A673 (cell line): ENCODE measurements around the gene RAB28.

Source experiments
- EZH2 ChIP-seq: fragments of 200-600 bp; sonication (generic); IDR thresholded peaks from 2 replicates; pipeline ENCODE4 v1.6.1; 2017; ENCODE audit warnings: borderline replicate concordance, low read depth, mild to moderate bottlenecking, mixed read lengths, antibody characterized with exemption, low read length; ENCODE audit not compliant: poor library complexity, severe bottlenecking
- TF ChIP-seq, protein P1 (sequence below): fragments of 300-800, 200-600 bp; sonication (generic); conservative IDR thresholded peaks from 2 replicates; pipeline ENCODE4 v1.5.1; 2017; ENCODE audit warnings: low read depth, mild to moderate bottlenecking, antibody characterized with exemption, low read length, moderate library complexity, mixed read lengths

GRCh38 chr4:13509442-13509841, 25.3 kb upstream of the RAB28 start:
- TF ChIP-seq, protein P1, sequence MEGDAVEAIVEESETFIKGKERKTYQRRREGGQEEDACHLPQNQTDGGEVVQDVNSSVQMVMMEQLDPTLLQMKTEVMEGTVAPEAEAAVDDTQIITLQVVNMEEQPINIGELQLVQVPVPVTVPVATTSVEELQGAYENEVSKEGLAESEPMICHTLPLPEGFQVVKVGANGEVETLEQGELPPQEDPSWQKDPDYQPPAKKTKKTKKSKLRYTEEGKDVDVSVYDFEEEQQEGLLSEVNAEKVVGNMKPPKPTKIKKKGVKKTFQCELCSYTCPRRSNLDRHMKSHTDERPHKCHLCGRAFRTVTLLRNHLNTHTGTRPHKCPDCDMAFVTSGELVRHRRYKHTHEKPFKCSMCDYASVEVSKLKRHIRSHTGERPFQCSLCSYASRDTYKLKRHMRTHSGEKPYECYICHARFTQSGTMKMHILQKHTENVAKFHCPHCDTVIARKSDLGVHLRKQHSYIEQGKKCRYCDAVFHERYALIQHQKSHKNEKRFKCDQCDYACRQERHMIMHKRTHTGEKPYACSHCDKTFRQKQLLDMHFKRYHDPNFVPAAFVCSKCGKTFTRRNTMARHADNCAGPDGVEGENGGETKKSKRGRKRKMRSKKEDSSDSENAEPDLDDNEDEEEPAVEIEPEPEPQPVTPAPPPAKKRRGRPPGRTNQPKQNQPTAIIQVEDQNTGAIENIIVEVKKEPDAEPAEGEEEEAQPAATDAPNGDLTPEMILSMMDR: no peak
- no peak for TF ChIP-seq EZH2
